MG63 (cell line): ENCODE measurements around the gene DHRS11. TPM values are rescaled to one million over a fixed set of nuclear protein-coding genes. Genes with fewer than 3 reads are reported as not detected.

Experiments used
- DNase-seq: peaks from one replicate; pipeline ENCODE4 v3.0.0-alpha.2; 2020
- H3K27me3 ChIP-seq: fragments of 250-450 bp; sonication (Bioruptor Pico); 2 replicates; pipeline ENCODE4 v1.5.1; 2020; ENCODE audit warnings: mild to moderate bottlenecking, moderate library complexity
- H3K36me3 ChIP-seq: fragments of 250-450 bp; sonication (Bioruptor Pico); 2 replicates; pipeline ENCODE4 v1.5.1; 2020; ENCODE audit warnings: mild to moderate bottlenecking, moderate library complexity
- H3K4me3 ChIP-seq: fragments of 250-450 bp; sonication (Bioruptor Pico); 2 replicates; pipeline ENCODE4 v1.5.1; 2020; ENCODE audit warnings: mild to moderate bottlenecking, moderate library complexity
- H3K9me3 ChIP-seq: fragments of 250-450 bp; sonication (Bioruptor Pico); 2 replicates; pipeline ENCODE4 v1.5.1; 2020; ENCODE audit warnings: mild to moderate bottlenecking, moderate library complexity
- total RNA-seq: library from RNA; depleted of rRNA; stranded (reverse); fragments of >200 nt; shearing (Covaris generic); gene quantifications from 2 replicates; pipeline ENCODE4 v1.2.3, GENCODE V29; 2014; ENCODE audit warnings: low replicate concordance

Gene DHRS11
- total RNA-seq, 1 experiment from 2014 or later, result 17.4 TPM

DNA sequence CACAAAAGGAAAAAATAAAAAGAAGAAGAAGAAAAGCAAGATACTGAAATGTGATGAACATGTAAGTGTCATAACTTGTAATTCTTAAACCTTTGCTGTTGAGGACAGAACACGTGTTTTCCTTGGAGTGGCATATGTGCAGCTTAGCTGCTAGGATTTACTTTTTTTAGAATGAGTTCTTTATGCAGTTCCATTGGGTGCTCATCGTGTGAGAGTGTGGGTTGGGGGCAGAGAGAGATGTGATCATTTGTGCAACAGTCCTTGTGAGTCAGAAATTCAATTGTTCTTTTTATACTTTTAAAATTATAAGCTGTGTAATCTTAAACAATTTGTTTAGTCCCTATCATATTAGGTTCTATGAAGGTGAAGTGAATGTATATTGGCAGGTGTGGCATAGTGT is 5.5 kb upstream of the DHRS11 start:
- no peak for DNase-seq
- Histone ChIP-seq H3K27me3 (no peaks in the 10 kb centered on the region), H3K9me3 (no peaks in the 10 kb centered on the region), H3K36me3 (peaks cover 90% of the 10 kb centered on the region), H3K4me3 (no peak overlapping the region)

- no peak for DNase-seq
- H3K27me3 ChIP-seq, result no peaks in the 10 kb centered on the region
Measured at GRCh38 chr17:36590082-36590481, 1.6 kb upstream of the DHRS11 start.

GRCh38 chr17:36592316-36592715 is 637 bp downstream of the DHRS11 start:
- H3K9me3 ChIP-seq, result no peaks in the 10 kb centered on the region
- peak overlapping the region; percentile 64 for H3K4me3 ChIP-seq
- peaks cover 49% of the 10 kb centered on the region for H3K36me3 ChIP-seq
- no peaks in the 10 kb centered on the region for H3K27me3 ChIP-seq
- peak; percentile 48 for DNase-seq

More at GRCh38 chr17:36590082-36590481, 1.6 kb upstream of the DHRS11 start:
- Histone ChIP-seq H3K4me3 (no peak overlapping the region), H3K9me3 (no peaks in the 10 kb centered on the region), H3K36me3 (peaks cover 60% of the 10 kb centered on the region)

DNA sequence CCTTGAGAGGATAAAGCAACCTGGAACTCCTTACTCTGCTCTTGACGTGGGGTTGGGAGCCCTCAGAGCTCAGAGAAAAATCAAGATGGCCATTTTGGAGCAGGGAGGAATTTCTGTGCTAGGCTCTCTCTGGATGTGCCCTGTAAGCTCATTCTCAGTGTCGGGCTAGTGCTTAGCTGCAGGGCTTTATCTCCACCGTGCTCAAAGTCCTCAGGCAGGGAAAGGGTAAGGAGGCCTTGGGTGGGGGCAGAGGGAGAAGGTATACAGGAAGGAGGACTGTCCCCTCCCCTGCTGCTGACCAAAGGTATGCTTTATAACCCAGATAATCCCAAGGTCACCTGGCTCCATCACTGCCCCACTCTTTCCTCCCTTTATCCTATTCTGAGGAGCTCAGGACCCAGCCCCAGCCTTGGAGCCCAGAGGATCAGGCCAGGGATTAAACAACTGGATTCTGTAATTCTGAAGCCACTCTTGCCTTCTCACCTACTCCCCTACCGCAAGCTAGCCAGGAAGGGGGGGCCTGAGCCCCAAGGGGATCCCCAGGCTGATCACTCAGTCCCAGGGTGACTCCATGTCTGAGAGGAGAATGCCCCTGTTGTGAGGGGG is 1.1 kb downstream of the DHRS11 start:
- Histone ChIP-seq H3K27me3 (no peaks in the 10 kb centered on the region), H3K4me3 (peak overlapping the region; percentile 64), H3K36me3 (peaks cover 45% of the 10 kb centered on the region), H3K9me3 (no peaks in the 10 kb centered on the region)
- no peak for DNase-seq

DNA sequence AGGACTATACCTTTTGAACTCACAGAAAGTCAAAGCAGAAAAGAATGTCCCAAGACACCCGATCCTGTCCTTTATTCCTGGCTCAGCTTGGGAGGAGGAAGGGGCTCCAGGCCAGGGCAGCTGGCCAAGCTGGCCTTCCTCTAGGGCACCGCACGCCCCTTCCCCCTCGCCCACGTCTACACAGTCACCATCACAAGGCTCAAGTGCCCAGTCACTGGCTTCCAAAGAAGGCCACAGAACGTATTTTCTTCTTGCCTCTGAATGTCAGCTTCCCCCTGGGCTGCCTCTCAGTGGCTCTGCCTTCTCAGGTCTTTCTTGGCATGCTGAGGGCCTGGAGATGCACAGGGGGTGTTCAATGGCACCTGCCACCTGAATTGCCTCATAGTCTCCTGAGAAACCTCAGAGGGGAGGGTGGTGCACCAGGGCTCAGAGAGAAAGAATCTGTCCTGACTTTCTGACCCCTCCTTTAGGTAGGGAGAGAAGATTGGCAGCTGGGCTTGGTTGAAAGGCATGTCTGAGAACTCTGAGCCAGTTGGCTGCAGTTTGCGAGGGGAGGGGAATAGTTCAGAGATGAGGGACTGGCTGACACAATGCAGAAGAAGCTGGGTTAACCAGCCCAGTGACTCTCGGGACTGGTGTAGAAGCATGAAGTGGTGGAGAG is 2.1 kb downstream of the DHRS11 start:
- Histone ChIP-seq H3K9me3 (no peaks in the 10 kb centered on the region), H3K27me3 (no peaks in the 10 kb centered on the region), H3K36me3 (peaks cover 36% of the 10 kb centered on the region), H3K4me3 (no peak overlapping the region)
- DNase-seq, result no peak

GRCh38 chr17:36594626-36595401 is 3.1 kb downstream of the DHRS11 start:
- H3K9me3 ChIP-seq, result no peaks in the 10 kb centered on the region
- no peak overlapping the region for H3K4me3 ChIP-seq
- DNase-seq, result no peak
- no peaks in the 10 kb centered on the region for H3K27me3 ChIP-seq
- peaks cover 25% of the 10 kb centered on the region for H3K36me3 ChIP-seq

- H3K36me3 ChIP-seq, result peaks cover 16% of the 10 kb centered on the region
- H3K4me3 ChIP-seq, result no peak overlapping the region
- H3K9me3 ChIP-seq, result no peaks in the 10 kb centered on the region
- DNase-seq, result no peak
- no peaks in the 10 kb centered on the region for H3K27me3 ChIP-seq
Measured at GRCh38 chr17:36597226-36597625, 5.5 kb downstream of the DHRS11 start.

- Histone ChIP-seq H3K27me3 (no peaks in the 10 kb centered on the region), H3K9me3 (no peaks in the 10 kb centered on the region), H3K4me3 (no peak overlapping the region), H3K36me3 (peaks cover 19% of the 10 kb centered on the region)
- no peak for DNase-seq
Measured at GRCh38 chr17:36597866-36598777, 6.4 kb downstream of the DHRS11 start.

GRCh38 chr17:36598951-36599401 is 7.3 kb downstream of the DHRS11 start:
- no peaks in the 10 kb centered on the region for H3K27me3 ChIP-seq
- no peak overlapping the region for H3K4me3 ChIP-seq
- no peaks in the 10 kb centered on the region for H3K9me3 ChIP-seq
- DNase-seq, result no peak
- peaks cover 25% of the 10 kb centered on the region for H3K36me3 ChIP-seq

DNA sequence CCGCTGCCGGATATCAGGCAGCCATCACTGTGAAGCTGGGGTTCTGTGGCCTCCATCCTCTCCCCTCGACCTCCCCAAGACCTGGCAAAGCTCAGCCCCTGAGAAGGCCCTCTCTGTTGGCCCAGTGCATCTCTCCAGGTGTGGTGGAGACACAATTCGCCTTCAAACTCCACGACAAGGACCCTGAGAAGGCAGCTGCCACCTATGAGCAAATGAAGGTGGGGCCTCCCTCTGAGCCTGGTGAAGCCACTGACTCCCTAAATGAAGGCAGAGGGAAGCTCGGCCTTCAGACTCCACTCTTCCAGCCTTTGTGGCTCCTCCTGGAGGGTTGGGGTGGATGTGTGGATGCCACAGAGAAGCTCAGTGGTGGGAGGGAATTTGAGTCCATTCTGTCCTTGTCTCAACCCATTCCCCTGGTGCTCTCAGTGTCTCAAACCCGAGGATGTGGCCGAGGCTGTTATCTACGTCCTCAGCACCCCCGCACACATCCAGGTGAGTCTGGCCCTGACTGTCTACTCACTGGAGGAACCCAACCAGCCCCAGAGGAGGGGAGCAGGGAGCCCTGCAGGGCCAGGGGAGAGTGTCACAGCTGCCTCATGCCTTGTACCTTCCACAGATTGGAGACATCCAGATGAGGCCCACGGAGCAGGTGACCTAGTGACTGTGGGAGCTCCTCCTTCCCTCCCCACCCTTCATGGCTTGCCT is 8.0 kb downstream of the DHRS11 start:
- no peak overlapping the region for H3K4me3 ChIP-seq
- no peak for DNase-seq

GRCh38 chr17:36600465-36600864 is 8.8 kb downstream of the DHRS11 start:
- Histone ChIP-seq H3K27me3 (no peaks in the 10 kb centered on the region), H3K9me3 (no peaks in the 10 kb centered on the region), H3K36me3 (peaks cover 27% of the 10 kb centered on the region), H3K4me3 (no peak overlapping the region)
- DNase-seq, result no peak

More for the DNA sequence above, 8.0 kb downstream of the DHRS11 start:
- no peaks in the 10 kb centered on the region for H3K27me3 ChIP-seq
- no peaks in the 10 kb centered on the region for H3K9me3 ChIP-seq
- H3K36me3 ChIP-seq, result peaks cover 26% of the 10 kb centered on the region

GRCh38 chr17:36600936-36601302 is 9.2 kb downstream of the DHRS11 start:
- H3K27me3 ChIP-seq, result no peaks in the 10 kb centered on the region
- no peak for DNase-seq

DNA sequence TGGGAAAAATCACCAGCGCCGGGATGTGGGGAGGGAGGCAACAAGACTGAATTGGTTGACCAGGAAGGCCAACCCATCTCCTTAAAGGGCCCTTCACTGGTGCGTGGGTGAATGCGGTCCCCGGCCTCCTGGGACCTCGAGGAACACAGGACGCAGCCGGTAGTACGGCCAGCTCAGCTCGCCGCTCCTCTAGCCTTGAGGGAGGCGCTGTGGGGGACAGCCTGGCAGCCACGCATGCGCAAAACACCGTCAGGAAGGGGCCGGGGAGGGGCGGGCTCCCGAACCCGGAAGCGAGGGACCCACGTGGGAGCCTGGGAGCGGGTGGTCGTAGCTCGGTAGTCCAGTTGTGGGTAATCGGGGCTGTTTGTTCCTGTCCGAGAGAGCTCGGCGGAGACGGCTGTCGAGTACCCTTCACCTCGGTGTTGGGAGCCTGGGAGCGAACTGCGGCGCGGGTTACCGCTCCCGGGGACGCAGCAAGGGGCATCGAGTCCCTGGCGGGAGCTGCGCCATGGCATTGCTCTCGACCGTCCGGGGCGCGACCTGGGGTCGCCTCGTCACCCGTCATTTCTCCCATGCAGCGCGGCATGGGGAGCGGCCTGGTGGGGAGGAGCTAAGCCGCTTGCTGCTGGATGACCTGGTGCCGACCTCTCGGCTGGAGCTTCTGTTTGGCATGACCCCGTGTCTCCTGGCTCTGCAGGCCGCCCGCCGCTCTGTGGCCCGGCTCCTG is 9.8 kb downstream of the DHRS11 start, which contains the start of gene MRM1:
Gene MRM1, plus strand, starts transcription at position 281 of the 727 bp plus-strand sequence. Its CDS starts 228 bp downstream, at position 509.
- DNase-seq, result peak; percentile 95
- H3K27me3 ChIP-seq, result no peaks in the 10 kb centered on the region
- peaks cover 29% of the 10 kb centered on the region for H3K36me3 ChIP-seq
- H3K9me3 ChIP-seq, result no peaks in the 10 kb centered on the region
- peak within 1 kb of the TSS; percentile 62 for H3K4me3 ChIP-seq

More at GRCh38 chr17:36600936-36601302, 9.2 kb downstream of the DHRS11 start:
- Histone ChIP-seq H3K36me3 (peaks cover 32% of the 10 kb centered on the region), H3K9me3 (no peaks in the 10 kb centered on the region), H3K4me3 (peak overlapping the region; percentile 62)

DNA sequence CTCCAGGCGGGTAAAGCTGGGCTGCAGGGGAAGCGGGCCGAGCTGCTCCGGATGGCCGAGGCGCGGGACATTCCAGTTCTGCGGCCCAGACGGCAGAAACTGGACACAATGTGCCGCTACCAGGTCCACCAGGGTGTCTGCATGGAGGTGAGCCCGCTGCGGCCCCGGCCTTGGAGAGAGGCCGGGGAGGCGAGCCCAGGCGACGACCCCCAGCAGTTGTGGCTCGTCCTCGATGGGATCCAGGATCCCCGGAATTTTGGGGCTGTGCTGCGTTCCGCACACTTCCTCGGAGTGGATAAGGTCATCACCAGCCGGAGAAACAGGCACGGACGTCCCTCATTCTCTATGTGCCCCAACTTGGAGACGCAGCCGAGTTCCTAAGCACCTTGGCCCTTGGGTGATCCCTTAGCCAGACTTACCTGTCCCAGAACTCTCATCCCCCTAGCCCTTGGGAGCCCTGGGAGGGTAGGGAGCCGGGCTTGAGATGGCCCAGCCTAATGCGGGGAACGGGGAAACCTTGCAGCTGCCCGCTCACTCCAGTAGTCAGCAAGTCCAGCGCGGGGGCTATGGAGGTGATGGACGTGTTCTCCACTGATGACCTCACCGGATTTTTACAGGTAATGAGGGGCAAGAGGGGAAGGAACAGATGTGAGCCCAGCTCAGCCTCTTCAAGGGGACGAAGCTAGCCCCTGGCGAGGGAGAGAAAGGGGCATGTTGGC is 10.5 kb downstream of the DHRS11 start:
- no peaks in the 10 kb centered on the region for H3K9me3 ChIP-seq
- DNase-seq, result peak; percentile 23
- H3K36me3 ChIP-seq, result peaks cover 23% of the 10 kb centered on the region
- H3K4me3 ChIP-seq, result peak overlapping the region; percentile 62
- H3K27me3 ChIP-seq, result no peaks in the 10 kb centered on the region

DNA sequence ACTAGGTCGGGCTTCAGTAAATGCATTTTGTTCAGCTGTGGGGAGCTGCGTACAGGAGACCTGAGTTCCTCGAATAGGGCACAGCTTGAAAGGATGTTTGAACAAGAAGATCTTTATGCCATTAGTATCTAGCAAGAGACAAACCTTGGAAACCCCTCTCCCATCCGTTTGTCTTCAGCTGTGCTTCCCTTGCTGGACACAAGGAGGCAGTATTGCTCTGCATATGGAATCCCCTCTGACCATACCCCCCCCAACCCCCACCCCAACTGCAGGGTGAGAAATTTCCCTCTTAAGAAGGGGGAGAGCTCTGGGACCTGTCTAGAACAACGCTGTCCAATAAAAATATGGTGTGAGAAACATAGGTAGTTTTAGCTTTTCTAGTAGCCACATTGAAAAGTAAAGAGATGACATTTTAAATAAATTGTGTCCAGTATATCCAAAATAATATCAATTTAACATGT is 11.3 kb downstream of the DHRS11 start:
- Histone ChIP-seq H3K36me3 (peaks cover 25% of the 10 kb centered on the region), H3K27me3 (no peaks in the 10 kb centered on the region), H3K4me3 (peak overlapping the region; percentile 62), H3K9me3 (no peaks in the 10 kb centered on the region)
- DNase-seq, result peak; percentile 76
